Stimulated activated naive CD8-positive, alpha-beta T cell treated with anti-CD3 and anti-CD28 coated beads, Interleukin-15, amount 100 ng/mL, for 72 hours (primary cell): ENCODE measurements around the gene SPRED2.
A peak's percentile ranks its signal among the peaks of the same experiment; 100 is the strongest.

Experiments
- ATAC-seq: fragments of 150-1000 bp; cut with Tn5 transposase; 2 replicates; pipeline ENCODE4 v1.10.0; 2021; ENCODE audit warnings: mild to moderate bottlenecking, moderate library complexity
- DNase-seq, 2 donors: peaks; one replicate each; pipeline ENCODE4 v3.0.0; 2021 to 2022
- H3K27ac Mint-ChIP-seq, 2 donors: one replicate each; pipeline ENCODE4 v1.8.0; 2022; ENCODE audit warnings: mild to moderate bottlenecking in 2 of 2, mixed read lengths in 2 of 2, moderate library complexity in 2 of 2
- H3K27me3 Mint-ChIP-seq: one replicate; pipeline ENCODE4 v1.8.0; 2022; ENCODE audit warnings: mixed read lengths
- H3K4me1 Mint-ChIP-seq: one replicate; pipeline ENCODE4 v1.8.0; 2022; ENCODE audit warnings: mild to moderate bottlenecking, mixed read lengths
- H3K4me3 Mint-ChIP-seq, 2 donors: one replicate each; pipeline ENCODE4 v1.8.0; 2022; ENCODE audit warnings: mild to moderate bottlenecking in 2 of 2, mixed read lengths in 2 of 2, moderate library complexity in 1 of 2
- H3K9me3 Mint-ChIP-seq, 2 donors: one replicate each; pipeline ENCODE4 v1.8.0; 2022; ENCODE audit warnings: mixed read lengths in 2 of 2

SPRED2 gene

GRCh38 chr2:65388596-65389390 lies 43.6 kb downstream of the SPRED2 start:
- H3K27ac Mint-ChIP-seq = no peak overlapping the region

GRCh38 chr2:65388051-65388531 lies 44.3 kb downstream of the SPRED2 start:
- no peak for ATAC-seq
- H3K4me3 Mint-ChIP-seq = no peak overlapping the region

More at GRCh38 chr2:65388596-65389390, 43.6 kb downstream of the SPRED2 start:
- no peak overlapping the region for H3K4me3 Mint-ChIP-seq
- peaks cover 67% of the 10 kb centered on the region for H3K27me3 Mint-ChIP-seq
- no peaks in the 10 kb centered on the region for H3K9me3 Mint-ChIP-seq
- H3K4me1 Mint-ChIP-seq = peaks cover 45% of the 10 kb centered on the region
- DNase-seq (no peak), ATAC-seq (no peak)

GRCh38 chr2:65386989-65387388 lies 45.4 kb downstream of the SPRED2 start:
- DNase-seq (no peak), ATAC-seq (no peak)
- peaks cover 62% of the 10 kb centered on the region for H3K27me3 Mint-ChIP-seq
- no peak overlapping the region for H3K4me3 Mint-ChIP-seq
- no peaks in the 10 kb centered on the region for H3K9me3 Mint-ChIP-seq
- no peak overlapping the region for H3K27ac Mint-ChIP-seq
- peaks cover 63% of the 10 kb centered on the region for H3K4me1 Mint-ChIP-seq

More at GRCh38 chr2:65388051-65388531, 44.3 kb downstream of the SPRED2 start:
- Mint-ChIP-seq H3K9me3 (no peaks in the 10 kb centered on the region), H3K27ac (no peak overlapping the region), H3K4me1 (peaks cover 52% of the 10 kb centered on the region), H3K27me3 (peaks cover 67% of the 10 kb centered on the region)
- no peak for DNase-seq

- no peak overlapping the region for H3K27ac Mint-ChIP-seq
- H3K27me3 Mint-ChIP-seq = peaks cover 68% of the 10 kb centered on the region
- no peak for DNase-seq
- H3K9me3 Mint-ChIP-seq = no peaks in the 10 kb centered on the region
- H3K4me3 Mint-ChIP-seq = no peak overlapping the region
- ATAC-seq = no peak
- peaks cover 69% of the 10 kb centered on the region for H3K4me1 Mint-ChIP-seq
Observed at GRCh38 chr2:65386344-65386743, 46.1 kb downstream of the SPRED2 start.

- DNase-seq (no peak), ATAC-seq (no peak)
- Mint-ChIP-seq H3K4me1 (peaks cover 68% of the 10 kb centered on the region), H3K27me3 (peaks cover 83% of the 10 kb centered on the region), H3K4me3 (no peak overlapping the region), H3K27ac (peak overlapping the region in 1 of 2 donors; percentile 61), H3K9me3 (no peaks in the 10 kb centered on the region)
Observed at GRCh38 chr2:65383541-65384488, 48.6 kb downstream of the SPRED2 start.

GRCh38 chr2:65382776-65383357 lies 49.5 kb downstream of the SPRED2 start:
- H3K4me3 Mint-ChIP-seq = peak overlapping the region; percentile 38 to 59
- H3K4me1 Mint-ChIP-seq = peaks cover 65% of the 10 kb centered on the region
- DNase-seq = peak; percentile 88 to 95
- peak; percentile 96 for ATAC-seq
- peak overlapping the region in 1 of 2 donors; percentile 42 for H3K27ac Mint-ChIP-seq
- H3K27me3 Mint-ChIP-seq = peaks cover 83% of the 10 kb centered on the region
- H3K9me3 Mint-ChIP-seq = no peaks in the 10 kb centered on the region

- no peak for DNase-seq
- Mint-ChIP-seq H3K27me3 (peaks cover 87% of the 10 kb centered on the region), H3K4me3 (peak overlapping the region; percentile 38 to 60), H3K9me3 (no peaks in the 10 kb centered on the region), H3K4me1 (peaks cover 71% of the 10 kb centered on the region), H3K27ac (no peak overlapping the region)
- ATAC-seq = no peak
Observed at GRCh38 chr2:65382323-65382722, 50.1 kb downstream of the SPRED2 start.

- peak overlapping the region; percentile 48 to 60 for H3K4me3 Mint-ChIP-seq
- no peak overlapping the region for H3K27ac Mint-ChIP-seq
- DNase-seq = no peak
- H3K9me3 Mint-ChIP-seq = no peaks in the 10 kb centered on the region
- H3K27me3 Mint-ChIP-seq = peaks cover 88% of the 10 kb centered on the region
- H3K4me1 Mint-ChIP-seq = peaks cover 78% of the 10 kb centered on the region
- no peak for ATAC-seq
Observed at GRCh38 chr2:65381607-65382051, 50.8 kb downstream of the SPRED2 start.

GRCh38 chr2:65380255-65380654 lies 52.1 kb downstream of the SPRED2 start:
- DNase-seq (no peak), ATAC-seq (no peak)
- Mint-ChIP-seq H3K9me3 (no peaks in the 10 kb centered on the region), H3K27ac (no peak overlapping the region), H3K27me3 (peaks cover 88% of the 10 kb centered on the region), H3K4me3 (no peak overlapping the region), H3K4me1 (peaks cover 72% of the 10 kb centered on the region)

GRCh38 chr2:65379721-65380171 lies 52.7 kb downstream of the SPRED2 start:
- Mint-ChIP-seq H3K27ac (peak overlapping the region in 1 of 2 donors; percentile 36), H3K9me3 (no peaks in the 10 kb centered on the region), H3K27me3 (peaks cover 88% of the 10 kb centered on the region), H3K4me1 (peaks cover 71% of the 10 kb centered on the region), H3K4me3 (no peak overlapping the region)
- ATAC-seq (no peak), DNase-seq (no peak)

GRCh38 chr2:65379223-65379622 lies 53.2 kb downstream of the SPRED2 start:
- DNase-seq (no peak), ATAC-seq (no peak)
- Mint-ChIP-seq H3K27ac (no peak overlapping the region), H3K9me3 (no peaks in the 10 kb centered on the region), H3K4me1 (peaks cover 70% of the 10 kb centered on the region), H3K27me3 (peaks cover 85% of the 10 kb centered on the region), H3K4me3 (no peak overlapping the region)

- DNase-seq = no peak
- ATAC-seq = no peak
- H3K9me3 Mint-ChIP-seq = no peaks in the 10 kb centered on the region
- H3K4me1 Mint-ChIP-seq = peaks cover 61% of the 10 kb centered on the region
- peaks cover 83% of the 10 kb centered on the region for H3K27me3 Mint-ChIP-seq
- no peak overlapping the region for H3K4me3 Mint-ChIP-seq
- no peak overlapping the region for H3K27ac Mint-ChIP-seq
Observed at GRCh38 chr2:65378290-65378689, 54.1 kb downstream of the SPRED2 start.

GRCh38 chr2:65377556-65378192 lies 54.7 kb downstream of the SPRED2 start:
- Mint-ChIP-seq H3K27me3 (peaks cover 84% of the 10 kb centered on the region), H3K9me3 (no peaks in the 10 kb centered on the region), H3K4me1 (peaks cover 55% of the 10 kb centered on the region), H3K4me3 (peak overlapping the region in 1 of 2 donors; percentile 19), H3K27ac (no peak overlapping the region)
- DNase-seq (peak in 1 of 2 donors; percentile 27), ATAC-seq (peak; percentile 84)

- ATAC-seq (no peak), DNase-seq (no peak)
- Mint-ChIP-seq H3K4me3 (no peak overlapping the region), H3K4me1 (peaks cover 36% of the 10 kb centered on the region), H3K27me3 (peaks cover 83% of the 10 kb centered on the region), H3K27ac (no peak overlapping the region), H3K9me3 (no peaks in the 10 kb centered on the region)
Observed at GRCh38 chr2:65375723-65376122, 56.7 kb downstream of the SPRED2 start.

- H3K27me3 Mint-ChIP-seq = peaks cover 80% of the 10 kb centered on the region
- ATAC-seq = no peak
- H3K9me3 Mint-ChIP-seq = no peaks in the 10 kb centered on the region
- no peak for DNase-seq
- H3K27ac Mint-ChIP-seq = no peak overlapping the region
- H3K4me3 Mint-ChIP-seq = no peak overlapping the region
- H3K4me1 Mint-ChIP-seq = peaks cover 32% of the 10 kb centered on the region
Observed at GRCh38 chr2:65374999-65375398, 57.4 kb downstream of the SPRED2 start.
